ENCODE data around the gene CD151. TPM values are rescaled to one million over a fixed set of nuclear protein-coding genes. Genes with fewer than 3 reads are reported as not detected.

Gene CD151
- total RNA-seq, 1 donor from 2014 or later = 486 TPM

DNA sequence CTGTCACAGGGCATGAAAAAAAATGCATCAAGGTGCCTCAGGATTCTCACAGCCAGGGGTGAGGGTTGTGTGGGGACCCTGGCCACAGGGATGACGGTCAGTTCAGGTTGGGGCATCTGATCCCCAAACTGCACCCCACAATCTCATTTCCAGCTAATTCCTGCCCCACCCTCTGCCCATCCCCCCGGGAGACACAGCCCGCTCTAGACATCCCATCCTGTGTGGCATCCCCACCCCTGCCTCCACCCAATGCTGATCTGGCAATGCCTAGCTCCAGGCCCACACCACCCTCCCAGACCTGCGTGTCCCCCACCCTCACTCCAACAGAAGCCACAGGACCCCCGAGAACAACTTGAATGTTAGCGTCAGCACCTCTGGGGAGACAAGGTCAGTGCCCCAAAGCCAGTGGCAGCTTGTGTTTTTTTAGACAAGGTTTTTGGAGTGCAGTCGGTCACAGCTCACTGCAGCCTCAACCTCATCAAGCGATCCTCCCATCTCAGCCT, 35.2 kb downstream of the CD151 start:
- intact Hi-C loops (cut with DNase I) = no loop called here
- TF ChIP-seq, protein P1, sequence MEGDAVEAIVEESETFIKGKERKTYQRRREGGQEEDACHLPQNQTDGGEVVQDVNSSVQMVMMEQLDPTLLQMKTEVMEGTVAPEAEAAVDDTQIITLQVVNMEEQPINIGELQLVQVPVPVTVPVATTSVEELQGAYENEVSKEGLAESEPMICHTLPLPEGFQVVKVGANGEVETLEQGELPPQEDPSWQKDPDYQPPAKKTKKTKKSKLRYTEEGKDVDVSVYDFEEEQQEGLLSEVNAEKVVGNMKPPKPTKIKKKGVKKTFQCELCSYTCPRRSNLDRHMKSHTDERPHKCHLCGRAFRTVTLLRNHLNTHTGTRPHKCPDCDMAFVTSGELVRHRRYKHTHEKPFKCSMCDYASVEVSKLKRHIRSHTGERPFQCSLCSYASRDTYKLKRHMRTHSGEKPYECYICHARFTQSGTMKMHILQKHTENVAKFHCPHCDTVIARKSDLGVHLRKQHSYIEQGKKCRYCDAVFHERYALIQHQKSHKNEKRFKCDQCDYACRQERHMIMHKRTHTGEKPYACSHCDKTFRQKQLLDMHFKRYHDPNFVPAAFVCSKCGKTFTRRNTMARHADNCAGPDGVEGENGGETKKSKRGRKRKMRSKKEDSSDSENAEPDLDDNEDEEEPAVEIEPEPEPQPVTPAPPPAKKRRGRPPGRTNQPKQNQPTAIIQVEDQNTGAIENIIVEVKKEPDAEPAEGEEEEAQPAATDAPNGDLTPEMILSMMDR (IDR thresholded peaks at IDR 0.05) = no peak
- Histone ChIP-seq H3K9me3 (no peaks in the 10 kb centered on the region), H3K4me1 (no peaks in the 10 kb centered on the region), H3K27me3 (no peaks in the 10 kb centered on the region), H3K27ac (no peak overlapping the region), H3K36me3 (peaks cover 29% of the 10 kb centered on the region), H3K4me3 (no peak overlapping the region)
- DNase-seq (no peak), ATAC-seq (no peak)

DNA sequence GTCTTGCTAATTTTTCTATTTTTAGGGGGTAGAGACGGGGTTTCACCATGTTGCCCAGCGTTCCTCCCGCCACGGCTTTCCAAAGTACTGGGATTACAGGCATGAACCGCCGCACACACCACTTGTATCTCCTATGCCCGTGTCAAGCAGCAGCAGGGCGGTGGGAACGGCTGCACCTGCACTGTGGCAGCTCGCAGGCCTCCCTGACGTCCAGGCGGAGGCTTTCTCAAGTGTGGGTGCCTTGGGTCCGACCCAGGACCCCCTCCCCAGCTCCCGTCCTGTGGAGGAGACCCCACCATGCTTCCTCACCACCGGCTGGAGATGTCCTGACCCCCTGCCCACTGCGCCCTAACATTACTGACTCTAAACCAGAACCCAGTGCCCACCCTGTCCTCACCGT, 35.6 kb downstream of the CD151 start:
- DNase-seq (no peak), ATAC-seq (no peak)
- Histone ChIP-seq H3K27me3 (no peaks in the 10 kb centered on the region), H3K9me3 (no peaks in the 10 kb centered on the region), H3K4me3 (no peak overlapping the region), H3K36me3 (peaks cover 29% of the 10 kb centered on the region), H3K4me1 (no peaks in the 10 kb centered on the region), H3K27ac (no peak overlapping the region)
- intact Hi-C loops (cut with DNase I) = no loop called here
- TF ChIP-seq, protein P1 (IDR thresholded peaks at IDR 0.05) = no peak

DNA sequence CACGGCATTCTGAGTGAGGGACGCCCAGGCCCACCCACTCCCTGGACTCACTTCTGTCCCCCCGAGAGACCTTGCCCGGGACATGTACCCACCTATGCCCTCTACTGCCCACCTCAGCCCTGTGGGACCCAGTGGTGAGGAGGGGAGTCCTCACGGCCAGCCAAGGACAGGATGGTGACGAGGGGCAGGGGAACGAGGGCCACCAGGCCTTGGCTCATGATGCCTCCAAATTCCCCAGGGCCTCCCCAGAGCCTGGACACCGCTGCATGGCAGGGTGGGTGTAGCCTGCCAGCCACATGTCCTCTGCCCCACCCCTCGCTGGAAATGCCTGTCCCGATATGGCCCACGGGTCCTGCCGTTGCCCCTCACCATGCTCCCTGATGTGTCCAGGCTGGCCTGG, 36.0 kb downstream of the CD151 start:
- TF ChIP-seq, protein P1 (IDR thresholded peaks at IDR 0.05) = no peak
- DNase-seq (no peak), ATAC-seq (no peak)
- Histone ChIP-seq H3K9me3 (no peaks in the 10 kb centered on the region), H3K27ac (no peak overlapping the region), H3K4me1 (no peaks in the 10 kb centered on the region), H3K27me3 (no peaks in the 10 kb centered on the region), H3K4me3 (no peak overlapping the region), H3K36me3 (peaks cover 29% of the 10 kb centered on the region)
- intact Hi-C loops (cut with DNase I) = no loop called here

DNA sequence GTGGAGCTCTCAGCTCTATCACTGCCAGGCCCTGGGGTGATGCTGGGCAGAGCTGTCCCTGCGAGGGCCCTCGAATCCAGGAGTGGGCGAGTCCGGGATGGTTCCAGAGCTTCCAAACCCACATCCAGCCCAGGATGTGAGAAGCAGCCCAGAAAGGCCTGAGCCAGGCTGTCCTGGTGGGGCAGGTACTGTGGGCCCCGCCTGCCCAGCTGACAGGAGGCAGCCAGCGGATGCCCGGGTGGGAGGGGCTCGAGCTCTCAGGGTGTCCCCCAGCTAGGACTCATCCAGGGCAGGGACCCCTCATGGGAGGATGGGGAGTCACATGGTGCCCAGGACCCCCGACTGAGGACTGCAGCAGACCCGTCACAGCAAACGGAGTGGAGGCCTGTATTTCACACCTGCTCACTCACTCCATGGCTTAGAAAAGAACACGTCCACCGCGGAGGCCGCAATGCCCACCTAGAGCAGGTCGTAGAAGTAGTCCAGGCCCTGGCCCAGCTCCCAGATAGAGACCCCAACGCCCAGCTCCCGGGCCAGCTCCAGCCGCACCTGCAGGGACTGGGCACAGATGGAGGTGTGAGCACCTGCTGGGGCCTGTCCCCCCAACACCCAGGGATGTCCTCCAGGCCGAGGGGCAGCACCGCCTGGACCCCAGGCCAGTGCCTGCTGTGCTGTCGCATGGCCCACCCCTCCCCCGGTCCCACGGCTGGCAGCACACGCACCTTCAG, 36.8 kb downstream of the CD151 start:
- peaks cover 24% of the 10 kb centered on the region for H3K36me3 ChIP-seq
- intact Hi-C loops (cut with DNase I) = no loop called here
- no peak for DNase-seq

DNA sequence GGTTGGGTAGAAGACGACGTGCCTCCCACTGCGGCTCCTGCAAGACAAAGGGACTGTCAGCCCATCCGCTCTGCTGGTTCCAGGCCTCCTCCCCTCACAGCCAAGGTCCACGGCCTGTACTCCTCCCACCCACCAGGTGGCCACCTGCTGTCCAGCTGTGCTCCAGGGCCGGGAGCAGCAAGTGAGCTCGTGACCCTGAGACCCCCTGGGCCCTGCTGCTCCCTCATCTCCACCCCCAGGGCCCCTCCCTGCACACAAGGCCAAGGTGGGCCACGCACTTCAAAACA, 37.3 kb downstream of the CD151 start:
- ATAC-seq (peak; percentile 1), DNase-seq (no peak)
- Histone ChIP-seq H3K36me3 (peaks cover 21% of the 10 kb centered on the region), H3K4me3 (no peak overlapping the region), H3K27ac (no peak overlapping the region), H3K27me3 (no peaks in the 10 kb centered on the region), H3K9me3 (no peaks in the 10 kb centered on the region), H3K4me1 (no peaks in the 10 kb centered on the region)
- intact Hi-C loops (cut with DNase I) = no loop called here
- TF ChIP-seq, protein P1 (IDR thresholded peaks at IDR 0.05) = no peak

More for the DNA sequence above, 36.8 kb downstream of the CD151 start:
- no peaks in the 10 kb centered on the region for H3K4me1 ChIP-seq
- ATAC-seq = peak; percentile 1
- H3K9me3 ChIP-seq = no peaks in the 10 kb centered on the region
- H3K27me3 ChIP-seq = no peaks in the 10 kb centered on the region
- no peak overlapping the region for H3K27ac ChIP-seq
- TF ChIP-seq, protein P1 (IDR thresholded peaks at IDR 0.05) = no peak
- H3K4me3 ChIP-seq = no peak overlapping the region

All from upper lobe of right lung (tissue), 1 donor.